Measurements from ENCODE around the gene ST7.
"Not testable (repeated sequence)": the region's sequence is repeated elsewhere in the genome, so short reads cannot be mapped to it uniquely, and the experiment has no call there.

The ST7 gene

DNA sequence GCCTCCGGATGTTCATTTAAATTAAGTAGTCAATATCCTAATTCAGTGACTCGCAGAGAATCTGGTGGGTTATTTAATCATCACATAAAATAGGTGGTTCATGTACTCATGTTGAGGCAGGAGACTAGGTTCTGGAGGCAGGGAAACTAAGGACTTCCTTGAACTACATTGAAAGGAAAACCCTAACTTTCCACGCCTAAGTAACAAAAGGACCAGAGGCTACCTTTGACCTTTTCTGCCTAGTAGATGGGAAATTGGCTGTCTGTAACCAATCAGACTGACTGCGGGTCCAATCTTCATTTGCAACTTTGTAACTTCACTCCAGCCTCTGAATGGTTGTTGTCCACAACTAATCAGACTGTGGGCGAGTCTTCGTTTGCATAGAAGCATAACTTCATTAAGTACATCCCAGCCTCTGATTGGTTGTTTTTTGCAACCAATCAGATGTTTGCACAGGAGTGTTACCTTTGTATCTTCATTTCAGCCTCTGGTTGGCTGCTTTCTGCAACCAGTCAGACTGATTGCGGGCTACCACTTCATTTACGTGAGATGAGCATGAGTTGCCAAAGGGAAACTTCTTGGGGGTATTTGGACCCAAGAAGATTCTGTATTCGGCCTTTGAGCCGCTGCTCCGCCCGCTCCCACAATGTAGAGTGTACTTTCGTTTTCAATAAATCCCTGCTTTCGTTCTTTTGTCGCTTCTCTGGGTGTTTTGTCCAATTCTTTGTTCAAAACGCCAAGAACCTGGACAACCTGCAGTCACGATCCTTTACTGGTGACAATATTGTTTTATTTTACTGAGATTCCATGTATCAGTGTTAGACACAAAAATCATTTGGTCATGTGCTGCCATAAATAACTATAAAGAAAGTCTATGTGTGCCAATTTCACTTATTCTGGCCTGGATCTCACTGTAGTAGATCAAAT, 1.7 kb upstream of the ST7 start:
- DNase-seq = no peak

DNA sequence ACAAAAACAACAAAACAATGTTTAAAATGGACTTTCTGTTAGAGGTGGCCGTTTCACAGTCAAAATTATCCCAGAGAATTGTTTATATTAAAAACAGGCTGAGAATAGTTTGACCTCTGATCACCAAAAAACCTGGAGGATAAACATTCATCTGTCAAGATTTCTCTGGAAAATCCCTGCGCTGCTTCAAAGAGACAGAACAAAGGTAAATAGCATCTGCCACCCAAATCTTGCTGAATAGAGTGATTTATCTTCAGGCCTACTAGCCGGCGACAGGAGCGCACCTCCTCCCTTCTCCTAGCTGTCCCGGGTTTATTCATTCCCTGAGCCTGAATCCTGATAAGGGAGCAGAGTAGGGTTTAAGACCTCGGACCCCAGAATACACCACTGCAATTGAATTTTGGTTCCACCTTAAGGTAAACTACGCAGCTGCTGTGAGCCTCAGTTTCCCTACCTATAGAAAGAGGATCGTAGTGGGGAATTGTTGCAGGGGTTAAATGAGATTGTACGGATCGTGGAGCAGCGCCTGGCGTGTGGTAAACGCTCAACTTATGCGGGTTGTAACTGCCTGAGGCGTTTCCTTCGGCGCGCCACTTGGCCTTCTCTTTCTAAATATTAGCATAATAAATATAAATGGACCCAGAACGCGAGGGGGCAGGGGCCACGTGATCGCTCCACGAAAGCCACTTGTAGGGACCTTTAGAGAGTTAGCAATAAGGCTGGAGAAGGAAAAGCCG, 498 bp upstream of the ST7 start:
- peak; percentile 78 for DNase-seq

DNA sequence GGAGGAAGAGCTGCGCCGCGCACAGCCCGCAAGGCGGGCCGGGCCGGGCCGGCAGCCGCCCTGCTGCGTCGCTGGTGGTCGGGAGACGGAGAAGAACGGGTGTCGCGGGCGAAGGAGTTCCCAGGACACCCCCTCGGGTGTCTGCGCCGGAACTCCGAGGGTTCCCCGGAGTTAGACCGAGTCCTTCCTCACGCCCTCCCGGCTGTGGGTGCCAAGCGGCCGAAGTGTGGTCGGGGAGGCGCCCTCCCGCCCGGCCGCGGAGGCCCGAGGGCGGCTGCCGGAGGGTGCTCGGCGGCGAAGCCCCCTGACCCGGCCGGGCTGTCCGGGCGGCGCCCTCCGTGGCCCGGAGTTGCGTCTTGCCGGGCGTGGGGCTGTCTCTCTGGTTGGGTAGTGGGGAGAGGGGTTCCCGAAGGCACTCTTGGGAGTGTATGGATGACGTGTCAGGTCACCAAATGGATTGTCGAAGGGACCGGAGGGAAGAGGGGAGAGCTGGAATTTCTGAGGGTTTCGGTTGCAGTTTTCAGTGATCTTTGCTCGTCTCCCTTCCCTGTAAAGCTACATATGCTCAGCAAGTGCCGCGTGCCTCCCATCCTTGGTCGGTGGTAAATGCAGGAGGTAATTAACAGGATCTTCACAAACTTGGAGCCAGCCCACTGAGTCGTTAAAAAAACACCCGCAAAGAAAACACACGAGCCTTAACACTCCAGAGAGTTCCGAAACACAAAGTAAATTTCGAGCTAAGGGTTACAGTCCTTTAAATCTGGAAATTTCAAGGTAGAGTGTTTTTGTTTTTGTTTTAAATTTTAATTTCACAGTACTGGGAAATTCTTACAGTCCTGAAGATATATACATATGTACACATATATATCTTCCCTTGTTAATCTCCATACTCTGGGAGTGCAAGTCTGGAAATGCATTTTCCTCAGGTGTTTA, 871 bp downstream of the ST7 start:
- peak; percentile 75 for DNase-seq

DNA sequence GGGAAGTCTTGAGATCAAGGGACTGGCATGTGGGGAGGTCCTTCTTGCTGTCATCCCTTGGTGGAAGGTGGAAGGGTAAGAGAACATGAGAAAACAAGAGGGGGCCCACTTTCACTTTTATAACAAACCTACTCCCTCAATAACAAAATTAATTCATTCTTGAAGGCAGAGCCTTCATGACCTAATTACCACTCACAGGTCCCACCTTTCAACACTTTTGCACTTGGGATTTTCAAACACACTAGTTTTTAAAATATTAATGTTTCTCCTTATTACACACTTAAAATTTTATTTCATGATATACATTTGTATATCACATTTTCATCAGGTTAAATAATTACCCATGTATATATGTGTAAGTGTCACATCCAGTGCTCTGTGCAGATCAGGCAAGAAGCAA, 2.0 kb downstream of the ST7 start:
- no peak for DNase-seq

DNA sequence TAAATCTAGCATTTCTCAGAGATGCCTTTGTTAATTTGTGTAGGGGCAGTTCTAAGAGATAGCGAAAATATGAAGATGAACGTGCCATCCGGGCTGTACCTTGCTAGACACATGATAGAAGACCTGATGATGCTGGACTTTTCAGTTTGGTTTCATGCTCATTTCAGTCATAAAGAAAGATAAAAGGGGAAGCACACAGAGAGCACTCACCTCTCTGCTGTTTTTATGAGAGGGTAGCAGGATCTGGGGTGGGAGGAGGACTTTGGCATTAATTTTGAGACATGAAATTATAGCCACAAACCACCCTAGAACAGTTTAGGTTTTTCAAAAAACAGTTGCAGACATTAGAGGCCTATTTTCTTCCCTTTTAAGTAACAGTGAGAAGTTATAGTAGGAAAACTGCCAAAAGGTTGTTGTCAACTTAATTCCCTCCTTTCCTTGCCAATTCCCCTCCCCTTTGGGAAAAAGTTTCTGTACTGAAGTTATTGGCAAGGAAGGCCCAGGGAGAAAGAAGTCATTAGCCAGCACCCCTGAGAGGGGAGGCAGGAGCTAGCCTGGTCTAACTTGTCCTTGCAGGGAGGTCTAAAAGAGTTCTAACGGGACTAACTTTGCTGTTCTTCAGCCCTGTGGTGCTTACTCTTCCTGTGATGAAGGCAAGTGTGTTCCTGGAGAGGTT, 2.6 kb downstream of the ST7 start:
- DNase-seq = peak; percentile 33

DNA sequence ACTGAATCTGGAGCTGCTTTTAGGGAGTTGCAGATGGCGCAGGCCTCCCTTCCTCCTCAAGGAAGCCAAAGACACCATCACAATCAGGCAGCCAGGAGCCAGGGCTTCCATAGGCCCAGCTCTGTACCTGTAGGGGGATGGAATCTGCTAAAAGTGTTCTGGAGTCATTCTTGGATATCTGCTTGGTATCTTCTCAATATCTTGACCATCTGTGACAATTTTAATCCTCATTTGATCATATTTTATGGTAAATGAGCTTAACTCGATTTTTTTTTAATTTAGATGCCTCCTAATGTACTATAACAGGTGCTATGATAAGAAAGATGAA, 3.1 kb downstream of the ST7 start:
- no peak for DNase-seq

DNA sequence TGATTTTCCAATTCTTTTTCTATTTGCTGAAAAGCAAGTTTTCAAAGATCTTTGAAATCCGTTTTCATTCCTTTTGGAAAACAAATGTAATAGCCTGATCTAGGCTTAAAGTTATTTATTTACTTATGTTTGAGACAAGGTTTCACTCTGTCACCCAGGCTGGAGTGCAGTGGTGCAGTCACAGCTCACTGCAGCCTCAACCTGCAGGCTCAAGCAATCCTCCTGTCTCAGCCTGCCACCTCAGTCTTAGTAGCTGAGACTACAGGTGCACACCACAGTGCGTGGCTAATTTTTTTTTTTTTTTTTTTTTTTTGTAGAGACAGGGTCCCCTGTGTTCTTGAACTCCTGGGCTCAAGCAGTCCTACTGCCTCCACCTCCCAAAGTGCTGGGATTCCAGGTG, 4.6 kb downstream of the ST7 start:
- no peak for DNase-seq

DNA sequence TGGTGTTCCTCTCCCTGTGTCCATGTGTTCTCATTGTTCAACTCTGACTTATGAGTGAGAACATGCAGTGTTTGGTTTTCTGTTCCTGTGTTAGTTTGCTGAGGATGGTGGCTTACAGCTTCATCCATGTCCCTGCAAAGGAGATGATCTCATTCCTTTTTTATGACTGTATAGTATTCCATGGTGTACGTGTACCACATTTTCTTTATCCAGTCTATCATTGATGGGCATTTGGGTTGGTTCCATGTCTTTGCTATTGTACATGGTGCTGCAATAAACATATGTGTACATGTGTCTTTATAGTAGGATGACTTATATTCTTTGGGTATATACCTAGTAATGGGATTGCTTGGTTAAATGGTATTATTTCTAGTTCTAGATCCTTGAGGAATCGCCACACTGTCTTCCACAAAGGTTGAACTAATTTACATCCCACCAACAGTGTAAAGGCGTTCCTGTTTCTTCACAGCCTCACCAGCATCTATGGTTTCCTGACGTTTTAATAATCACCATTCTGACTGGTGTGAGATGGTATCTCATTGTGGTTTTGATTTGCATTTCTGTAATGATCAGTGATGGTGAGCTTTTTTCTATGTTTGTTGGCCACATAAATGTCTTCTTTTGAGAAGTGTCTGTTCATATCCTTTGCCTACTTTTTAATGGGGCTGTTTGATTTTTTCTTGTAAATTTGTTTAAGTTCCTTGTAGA, 8.8 kb downstream of the ST7 start:
- not testable (repeated sequence) for DNase-seq

DNA sequence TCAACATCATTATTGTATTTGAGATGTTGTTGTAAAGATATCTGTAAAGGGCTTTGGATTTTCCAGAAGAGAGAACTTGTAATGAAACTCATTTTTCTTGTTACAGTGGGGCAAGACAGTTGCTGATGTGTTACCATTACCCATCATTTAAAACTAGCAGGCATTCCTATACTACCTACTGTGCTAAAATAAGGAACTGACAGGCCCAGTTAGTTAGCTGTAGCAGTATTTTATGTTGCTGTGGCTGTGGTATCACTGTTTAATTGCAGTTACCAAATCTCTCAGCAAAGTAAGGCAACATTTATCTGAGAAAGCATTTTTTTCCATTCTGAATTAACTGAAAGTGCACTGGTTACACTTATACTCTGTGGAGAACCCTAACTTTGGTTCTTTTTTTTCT, 9.9 kb downstream of the ST7 start:
- no peak for DNase-seq

DNA sequence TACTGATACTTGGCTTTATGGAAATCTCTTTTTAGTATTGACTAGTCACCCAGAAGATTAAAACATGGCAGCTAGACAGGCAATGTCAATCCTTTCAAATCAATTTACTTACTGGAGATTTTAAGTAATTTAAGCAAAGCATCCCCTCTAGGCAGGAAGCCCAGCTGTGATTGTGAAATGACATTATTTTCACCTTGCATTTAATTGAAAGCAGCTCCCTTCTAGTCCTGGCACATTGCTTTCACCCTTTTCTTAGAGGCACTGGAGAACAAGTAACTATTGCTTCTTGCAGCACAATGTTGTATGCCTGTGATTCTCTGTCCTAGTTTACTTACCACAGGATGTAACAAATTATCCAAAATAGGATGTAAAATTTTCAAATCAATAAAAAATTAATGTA, 13.3 kb downstream of the ST7 start:
- DNase-seq = no peak

DNA sequence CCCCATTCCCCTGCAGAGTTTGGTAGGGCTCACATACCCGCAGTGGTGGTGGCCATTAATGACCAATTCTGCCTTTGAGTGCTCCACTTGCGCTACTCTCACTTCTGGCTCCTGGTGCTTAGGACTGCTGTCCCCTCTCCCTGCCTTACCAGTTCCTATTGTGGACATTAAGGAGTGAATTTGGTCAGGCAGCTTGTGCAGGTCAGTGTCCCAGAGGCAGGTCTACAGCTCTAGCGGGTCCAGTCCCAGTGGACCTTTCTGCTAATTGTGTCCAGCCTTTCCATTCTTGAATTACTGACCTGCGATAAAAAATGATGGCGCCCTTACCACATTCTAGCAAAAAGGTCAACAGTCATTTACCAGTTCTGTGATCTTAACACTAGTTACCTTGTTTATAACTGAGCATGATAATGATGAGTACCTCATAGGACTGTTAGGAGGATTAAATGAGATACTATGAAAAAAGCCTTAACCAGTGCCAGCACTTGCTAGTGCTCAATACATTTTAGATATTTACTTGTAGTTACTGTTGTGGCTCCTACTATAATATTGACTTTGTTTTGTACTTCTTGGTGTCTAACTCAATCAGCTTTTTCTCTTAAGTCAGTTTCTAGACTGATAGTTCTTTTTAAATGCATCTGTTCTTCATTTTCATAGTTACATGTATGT, 14.1 kb downstream of the ST7 start:
- no peak for DNase-seq

DNA sequence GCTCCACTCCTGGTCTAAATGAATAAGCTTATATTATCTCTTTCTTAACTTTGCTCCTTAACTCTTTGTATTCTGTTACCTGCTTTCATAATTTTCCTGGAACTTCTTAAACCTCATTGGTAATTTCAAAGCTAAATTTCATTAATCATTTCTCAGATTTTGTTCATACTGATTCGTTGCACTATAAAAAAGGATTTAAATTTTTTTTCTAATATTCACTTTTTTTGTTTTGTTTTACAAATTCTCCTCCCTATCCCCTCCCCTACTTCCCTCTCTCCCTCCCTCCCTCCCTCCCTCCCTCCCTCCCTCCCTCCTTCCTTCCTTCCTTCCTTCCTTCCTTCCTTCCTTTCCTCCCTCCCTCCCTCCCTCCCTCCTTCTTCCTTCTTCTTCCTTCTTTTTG, 14.7 kb downstream of the ST7 start:
- DNase-seq = no peak

DNA sequence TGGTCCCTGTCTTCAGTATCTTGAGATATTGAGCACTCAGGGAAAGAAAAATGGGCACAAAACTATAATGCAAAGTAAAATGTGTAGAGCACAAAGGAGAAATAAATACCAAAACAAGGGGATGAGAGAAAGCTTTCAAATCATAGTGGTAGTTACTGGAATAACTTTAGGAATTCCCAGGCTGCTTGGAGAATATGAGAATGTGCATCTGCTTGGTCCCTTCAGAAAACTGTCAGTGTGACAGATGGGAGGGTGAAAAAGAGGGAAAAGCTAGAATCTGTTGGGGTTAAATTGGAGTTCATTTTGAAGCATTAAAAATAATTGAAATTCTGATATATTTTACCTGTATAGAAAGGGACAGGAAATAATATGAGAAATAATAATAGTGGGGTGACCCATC, 15.3 kb downstream of the ST7 start:
- no peak for DNase-seq

DNA sequence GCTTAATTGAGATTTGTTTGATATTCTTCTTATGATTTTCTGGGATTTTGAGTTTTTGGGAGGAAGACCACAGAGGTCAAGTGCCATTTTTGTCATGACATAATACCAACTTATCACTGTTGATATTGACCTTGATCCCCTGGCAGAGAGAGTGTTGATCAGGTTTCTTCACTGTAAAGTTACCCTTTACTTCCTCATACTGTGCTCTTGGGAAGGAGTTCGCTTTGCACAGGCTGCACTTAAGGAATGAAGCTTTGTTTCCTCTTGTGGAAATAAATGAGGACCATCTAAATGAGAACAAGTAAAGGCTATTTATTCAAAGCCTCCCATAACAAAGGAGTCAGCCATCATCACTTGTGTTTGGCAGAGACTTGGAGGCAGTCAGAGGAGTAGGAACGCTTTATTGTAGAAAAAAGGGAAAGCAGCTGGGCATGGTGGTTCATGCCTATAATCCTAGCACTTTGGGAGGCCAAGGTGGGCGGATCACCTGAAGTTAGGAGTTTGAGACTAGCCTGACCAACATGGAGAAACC, 16.1 kb downstream of the ST7 start:
- peak; percentile 5 for DNase-seq

DNA sequence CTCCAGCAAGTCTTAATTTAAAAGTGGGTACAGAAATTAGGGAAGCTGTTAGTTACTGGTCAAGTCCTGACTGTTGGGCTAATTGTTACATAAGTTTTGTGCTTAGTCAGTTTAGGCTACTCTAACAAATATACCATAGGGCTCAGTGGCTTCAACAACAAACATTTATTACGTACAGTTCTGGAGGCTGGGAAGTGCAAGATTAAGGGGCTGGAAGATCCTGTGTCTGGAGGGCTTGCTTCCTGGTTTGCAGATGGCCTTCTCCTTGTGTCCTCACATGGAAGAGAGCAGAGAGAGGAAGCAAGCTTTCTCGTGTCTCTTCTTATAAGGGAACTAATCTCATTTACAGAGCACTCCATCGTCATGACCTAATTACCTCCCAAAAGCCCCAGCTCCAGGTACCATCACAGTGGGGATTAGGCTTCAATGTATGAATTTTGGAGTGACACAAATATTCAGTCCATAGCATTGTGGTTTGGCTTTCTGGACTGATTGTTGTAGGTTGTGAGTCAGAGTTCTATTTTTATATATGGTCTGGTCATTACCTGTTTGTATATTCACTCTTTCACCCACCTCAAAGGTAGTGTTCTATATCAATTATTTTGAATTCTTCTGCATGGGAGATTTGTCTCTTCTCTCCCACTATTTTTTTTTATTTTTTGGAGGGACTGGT, 17.1 kb downstream of the ST7 start:
- no peak for DNase-seq

DNA sequence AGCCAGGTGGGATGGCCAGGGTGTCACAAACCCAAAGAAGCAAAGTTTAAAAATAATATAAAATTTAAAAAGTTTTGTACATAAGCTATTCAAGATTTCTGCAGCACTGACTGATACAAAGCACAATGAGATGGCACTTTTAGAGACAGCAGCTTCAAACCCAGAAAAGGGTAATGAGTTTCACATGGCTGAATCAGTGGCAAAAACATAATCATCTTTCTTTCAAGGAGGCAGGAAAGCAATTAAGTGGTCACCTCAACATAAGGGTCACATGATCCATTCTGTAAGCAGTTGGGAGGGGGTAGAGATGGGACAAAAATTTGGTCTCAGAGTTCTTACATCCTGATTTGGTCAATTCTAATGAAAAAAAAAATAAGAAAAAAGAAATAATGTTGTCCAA, 17.9 kb downstream of the ST7 start:
- not testable (repeated sequence) for DNase-seq

DNA sequence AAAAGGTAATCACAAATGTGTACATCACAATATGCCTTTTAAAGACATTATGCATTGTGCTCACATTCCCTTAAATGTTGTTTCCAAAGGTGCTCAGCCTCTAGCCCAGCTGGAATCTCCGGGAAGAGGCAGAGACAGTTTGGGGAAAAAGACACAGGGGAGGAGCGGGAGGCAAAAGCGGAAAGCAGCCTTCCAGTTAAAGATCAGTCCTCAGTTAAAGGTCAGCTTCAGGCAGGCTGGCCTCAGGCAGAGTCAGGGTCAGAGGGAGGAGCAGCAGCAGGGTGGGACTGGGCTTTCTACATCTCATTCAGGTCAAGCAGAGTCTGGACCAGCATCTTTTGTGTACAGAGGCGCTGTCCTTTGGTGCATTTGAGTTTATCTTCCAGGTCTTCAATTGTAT, 18.6 kb downstream of the ST7 start:
- no peak for DNase-seq

DNA sequence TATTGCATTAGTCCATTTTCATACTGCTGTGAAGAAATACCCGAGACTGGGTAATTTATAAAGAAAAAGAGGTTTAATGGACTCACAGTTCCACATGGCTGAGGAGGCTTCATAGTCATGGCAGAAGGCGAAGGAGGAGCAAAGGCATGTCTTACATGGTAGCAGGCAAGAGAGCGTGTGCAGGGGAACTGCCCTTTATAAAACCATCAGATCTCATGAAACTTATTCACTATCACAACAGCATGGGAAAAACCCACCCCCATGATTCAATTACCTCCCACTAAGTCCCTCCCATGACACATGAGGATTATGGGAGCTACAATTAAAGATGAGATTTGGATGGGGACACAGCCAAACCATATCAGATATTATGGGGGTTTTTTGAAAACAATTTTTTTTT, 21.7 kb downstream of the ST7 start:
- not testable (repeated sequence) for DNase-seq

DNA sequence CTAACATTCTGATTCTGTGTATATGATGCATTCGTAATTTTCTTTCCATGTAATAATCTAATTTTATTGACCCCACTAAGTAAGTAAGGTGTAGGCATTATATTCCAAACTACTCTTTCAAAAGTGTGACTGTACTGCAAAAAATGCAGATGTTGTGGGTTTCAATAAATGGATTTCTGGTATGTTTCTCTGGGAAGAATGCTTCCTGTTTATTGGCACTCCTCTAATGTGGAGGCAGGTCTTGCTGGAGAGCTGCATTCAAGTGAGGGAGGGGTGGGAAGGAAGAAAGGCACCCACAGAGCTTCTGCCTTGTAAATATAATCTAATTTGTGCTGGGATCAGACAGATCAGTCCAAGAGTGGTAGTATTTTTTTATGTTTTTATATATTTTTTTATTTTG, 23.9 kb downstream of the ST7 start:
- DNase-seq = no peak

DNA sequence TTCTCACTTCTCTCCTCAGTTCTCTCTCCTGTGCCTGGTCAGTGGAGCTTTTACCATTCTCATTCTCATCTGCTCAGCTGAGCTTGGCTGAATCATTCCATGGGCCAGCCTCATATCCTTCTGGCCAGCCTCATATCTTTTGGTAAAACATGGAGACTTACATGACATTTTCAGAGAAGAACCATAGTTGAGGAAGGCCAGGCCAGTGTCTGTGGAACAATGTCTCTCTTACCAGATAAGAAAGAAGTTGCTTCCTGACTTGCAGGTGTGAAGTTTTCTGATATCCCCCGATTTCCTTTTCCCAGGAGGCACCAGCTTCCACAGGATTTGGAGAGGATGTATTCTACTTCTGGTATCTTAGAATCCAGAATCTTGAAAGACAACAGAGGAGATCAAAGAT, 24.7 kb downstream of the ST7 start:
- peak; percentile 5 for DNase-seq

DNA sequence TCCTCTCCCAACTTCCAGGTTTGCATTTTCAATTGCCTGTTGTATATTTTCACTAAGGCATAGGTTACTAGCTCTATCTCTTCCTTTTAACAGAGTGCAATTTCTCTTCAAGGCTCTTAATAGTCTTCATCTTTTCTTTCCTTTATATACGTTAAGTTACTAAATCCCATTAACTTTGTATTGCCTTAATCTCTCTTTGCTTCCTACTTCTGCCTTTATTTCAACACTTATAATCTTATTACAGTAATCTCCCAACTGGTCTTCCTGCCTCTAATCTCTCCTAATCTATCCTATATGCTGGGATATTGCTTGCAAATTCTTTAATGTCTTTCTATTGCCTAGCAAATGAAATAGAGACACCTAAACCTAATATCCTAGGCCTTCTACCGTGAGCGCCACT, 26.1 kb downstream of the ST7 start:
- DNase-seq = no peak

Measured in OCI-M1 (cell line).